Liver (tissue), 9 donors: ENCODE results near the gene GOSR1. TPM values are rescaled to one million over a fixed set of nuclear protein-coding genes. Genes with fewer than 3 reads are reported as not detected.
"Not testable (repeated sequence)": the region's sequence is repeated elsewhere in the genome, so short reads cannot be mapped to it uniquely, and the experiment has no call there.

ENCODE experiments used
- DNase-seq: peaks from one replicate; pipeline ENCODE4 v3.0.0-alpha.2; 2017; ENCODE audit warnings: low spot score
- H3K27ac ChIP-seq, 2 donors: one replicate each; pipeline ENCODE4 v1.7.0; 2013; ENCODE audit warnings: inconsistent platforms in 2 of 2, low read length in 2 of 2, control low read depth in 1 of 2, low read depth in 1 of 2, mild to moderate bottlenecking in 1 of 2
- H3K27me3 ChIP-seq, 4 donors: one replicate each; pipeline versions ENCODE4 v1.6.1 to v1.7.0; 2013; ENCODE audit warnings: low read length in 3 of 4, inconsistent platforms in 1 of 4, mild to moderate bottlenecking in 1 of 4, moderate library complexity in 1 of 4; ENCODE audit not compliant: control insufficient read depth in 4 of 4, insufficient read depth in 4 of 4
- H3K36me3 ChIP-seq, 4 donors: one replicate each; pipeline versions ENCODE4 v1.6.1 to v1.7.0; 2013; ENCODE audit warnings: low read length in 3 of 4, mild to moderate bottlenecking in 3 of 4, low read depth in 1 of 4, moderate library complexity in 1 of 4; ENCODE audit not compliant: control insufficient read depth in 4 of 4, insufficient read depth in 3 of 4
- H3K4me1 ChIP-seq, 4 donors: one replicate each; pipeline versions ENCODE4 v1.6.1 to v1.7.0; 2013; ENCODE audit warnings: low read length in 3 of 4, mild to moderate bottlenecking in 3 of 4, moderate library complexity in 1 of 4; ENCODE audit not compliant: control insufficient read depth in 4 of 4, insufficient read depth in 4 of 4
- H3K4me3 ChIP-seq, 3 donors: one replicate each; pipeline versions ENCODE4 v1.6.1 to v1.7.0; 2013; ENCODE audit warnings: low read length in 3 of 3, control low read depth in 1 of 3, low read depth in 1 of 3, mild to moderate bottlenecking in 1 of 3
- H3K9ac ChIP-seq, 2 donors: one replicate each; pipeline ENCODE4 v1.7.0; 2013; ENCODE audit warnings: low read length in 2 of 2, mild to moderate bottlenecking in 2 of 2, moderate library complexity in 2 of 2, control low read depth in 1 of 2, low read depth in 1 of 2
- H3K9me3 ChIP-seq, 4 donors: one replicate each; pipeline versions ENCODE4 v1.6.1 to v1.7.0; 2013; ENCODE audit warnings: low read length in 3 of 4; ENCODE audit not compliant: control insufficient read depth in 4 of 4
- CTCF ChIP-seq: fragments of 150-350 bp; IDR thresholded peaks from 2 replicates; pipeline ENCODE4 v1.5.1; 2017; ENCODE audit warnings: improper control_type of control experiment, low read depth, low read length; ENCODE audit not compliant: missing input control
- EGR1 ChIP-seq, 2 donors: IDR thresholded peaks; 2 replicates each; pipeline ENCODE4 v1.6.1; 2016 to 2018; ENCODE audit warnings: antibody characterized with exemption in 2 of 2, low read depth in 2 of 2
- FOXA1 ChIP-seq: IDR thresholded peaks from 2 replicates; pipeline ENCODE4 v1.6.1; 2016; ENCODE audit warnings: antibody characterized with exemption
- FOXA2 ChIP-seq: IDR thresholded peaks from 2 replicates; pipeline ENCODE4 v1.6.1; 2016; ENCODE audit warnings: antibody characterized with exemption
- GABPA ChIP-seq, 2 donors: IDR thresholded peaks in 1 of 2; conservative IDR thresholded peaks in 1 of 2; 2 replicates each; pipeline ENCODE4 v1.6.1; 2016; ENCODE audit warnings: antibody characterized with exemption in 2 of 2, mild to moderate bottlenecking in 1 of 2, moderate library complexity in 1 of 2
- HNF4A ChIP-seq, 2 donors: conservative IDR thresholded peaks; 2 replicates each; pipeline ENCODE4 v1.6.1; 2016; ENCODE audit warnings: antibody characterized with exemption in 2 of 2, mild to moderate bottlenecking in 2 of 2
- HNF4G ChIP-seq: IDR thresholded peaks from 2 replicates; pipeline ENCODE4 v1.6.1; 2016; ENCODE audit warnings: antibody characterized with exemption
- JUND ChIP-seq, 2 donors: IDR thresholded peaks; 2 replicates each; pipeline ENCODE4 v1.6.1; 2016; ENCODE audit warnings: antibody characterized with exemption in 2 of 2
- NR2F2 ChIP-seq: IDR thresholded peaks from 2 replicates; pipeline ENCODE4 v1.6.1; 2016; ENCODE audit warnings: antibody characterized with exemption
- RAD21 ChIP-seq, 2 donors: IDR thresholded peaks; 2 replicates each; pipeline ENCODE4 v1.6.1; 2016; ENCODE audit warnings: antibody characterized with exemption in 2 of 2, mild to moderate bottlenecking in 2 of 2
- RXRA ChIP-seq, 2 donors: IDR thresholded peaks; 2 replicates each; pipeline ENCODE4 v1.6.1; 2017 to 2018; ENCODE audit warnings: antibody characterized with exemption in 2 of 2, mild to moderate bottlenecking in 1 of 2
- SP1 ChIP-seq: IDR thresholded peaks from 2 replicates; pipeline ENCODE4 v1.6.1; 2018; ENCODE audit warnings: antibody characterized with exemption, mild to moderate bottlenecking
- TAF1 ChIP-seq: conservative IDR thresholded peaks from 2 replicates; pipeline ENCODE4 v1.6.1; 2016; ENCODE audit warnings: antibody characterized with exemption, mild to moderate bottlenecking
- YY1 ChIP-seq: IDR thresholded peaks from 2 replicates; pipeline ENCODE4 v1.6.1; 2016; ENCODE audit warnings: antibody characterized with exemption, mild to moderate bottlenecking
- ZBTB33 ChIP-seq: IDR thresholded peaks from 2 replicates; pipeline ENCODE4 v1.6.1; 2016; ENCODE audit warnings: antibody characterized with exemption
- WGBS: extraction: QIAGEN DNeasy Blood & Tissue Kit; methylation state at CpG from one replicate; pipeline ENCODE4 v1.1.7; 2013; 5-methylcytosine and 5-hydroxymethylcytosine counted together
- polyA plus RNA-seq, 2 donors: library from polyadenylated mRNA; stranded (reverse) in 1 of 2; unstranded in 1 of 2; fragments of 200-250 nt in 1 of 2; fragments of >200 nt in 1 of 2; fragmentation: Nextera tagmentation in 1 of 2; extraction: Ambion mirVana in 1 of 2; gene quantifications; one replicate each; pipeline versions ENCODE4 v1.2.1 to v1.2.3, GENCODE V29; 2013 to 2015
- total RNA-seq, 2 donors: library from RNA; depleted of rRNA; stranded (reverse); fragments of >200 nt; gene quantifications; one replicate each; pipeline ENCODE4 v1.2.3, GENCODE V29; 2014
- TF ChIP-seq, protein P1 (sequence below): IDR thresholded peaks from 2 replicates; pipeline ENCODE4 v1.6.1; 2016; ENCODE audit warnings: antibody characterized with exemption
- TF ChIP-seq, protein P2 (sequence below): IDR thresholded peaks from 2 replicates; pipeline ENCODE4 v1.6.1; 2016; ENCODE audit warnings: antibody characterized with exemption, mild to moderate bottlenecking
- TF ChIP-seq, protein P3 (sequence below): IDR thresholded peaks from 2 replicates; pipeline ENCODE4 v1.6.1; 2016; ENCODE audit warnings: antibody characterized with exemption
- donor health status: healthy.
- donor health status: healthy.
- donor health status: healthy.
- donor health status: healthy.
- donor health status: healthy.

Gene GOSR1
- total and polyA plus RNA-seq, 4 donors, result 15.0 to 40.4 (median 26.3) TPM

- no peaks in the 10 kb centered on the region for H3K27me3 ChIP-seq
- H3K36me3 ChIP-seq, result no peaks in the 10 kb centered on the region
- no peaks in the 10 kb centered on the region for H3K4me1 ChIP-seq
- WGBS, result 72% methylated on average over 7 of the region's 8 CpGs
- H3K27ac ChIP-seq, result no peak overlapping the region
- H3K4me3 ChIP-seq, result no peak overlapping the region
- no peak overlapping the region for H3K9ac ChIP-seq
- no peak for TF ChIP-seq JUND (IDR thresholded peaks at IDR 0.05)
- TF ChIP-seq, protein P1, sequence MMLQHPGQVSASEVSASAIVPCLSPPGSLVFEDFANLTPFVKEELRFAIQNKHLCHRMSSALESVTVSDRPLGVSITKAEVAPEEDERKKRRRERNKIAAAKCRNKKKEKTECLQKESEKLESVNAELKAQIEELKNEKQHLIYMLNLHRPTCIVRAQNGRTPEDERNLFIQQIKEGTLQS, result no peak
- TF ChIP-seq FOXA2, result no peak
- no peak for TF ChIP-seq ZBTB33
- TF ChIP-seq FOXA1, result no peak
- TF ChIP-seq EGR1 (IDR thresholded peaks at IDR 0.05; ENCODE audit: low read depth in 2 of 2), result no peak
- TF ChIP-seq YY1, result no peak
- TF ChIP-seq, protein P2, sequence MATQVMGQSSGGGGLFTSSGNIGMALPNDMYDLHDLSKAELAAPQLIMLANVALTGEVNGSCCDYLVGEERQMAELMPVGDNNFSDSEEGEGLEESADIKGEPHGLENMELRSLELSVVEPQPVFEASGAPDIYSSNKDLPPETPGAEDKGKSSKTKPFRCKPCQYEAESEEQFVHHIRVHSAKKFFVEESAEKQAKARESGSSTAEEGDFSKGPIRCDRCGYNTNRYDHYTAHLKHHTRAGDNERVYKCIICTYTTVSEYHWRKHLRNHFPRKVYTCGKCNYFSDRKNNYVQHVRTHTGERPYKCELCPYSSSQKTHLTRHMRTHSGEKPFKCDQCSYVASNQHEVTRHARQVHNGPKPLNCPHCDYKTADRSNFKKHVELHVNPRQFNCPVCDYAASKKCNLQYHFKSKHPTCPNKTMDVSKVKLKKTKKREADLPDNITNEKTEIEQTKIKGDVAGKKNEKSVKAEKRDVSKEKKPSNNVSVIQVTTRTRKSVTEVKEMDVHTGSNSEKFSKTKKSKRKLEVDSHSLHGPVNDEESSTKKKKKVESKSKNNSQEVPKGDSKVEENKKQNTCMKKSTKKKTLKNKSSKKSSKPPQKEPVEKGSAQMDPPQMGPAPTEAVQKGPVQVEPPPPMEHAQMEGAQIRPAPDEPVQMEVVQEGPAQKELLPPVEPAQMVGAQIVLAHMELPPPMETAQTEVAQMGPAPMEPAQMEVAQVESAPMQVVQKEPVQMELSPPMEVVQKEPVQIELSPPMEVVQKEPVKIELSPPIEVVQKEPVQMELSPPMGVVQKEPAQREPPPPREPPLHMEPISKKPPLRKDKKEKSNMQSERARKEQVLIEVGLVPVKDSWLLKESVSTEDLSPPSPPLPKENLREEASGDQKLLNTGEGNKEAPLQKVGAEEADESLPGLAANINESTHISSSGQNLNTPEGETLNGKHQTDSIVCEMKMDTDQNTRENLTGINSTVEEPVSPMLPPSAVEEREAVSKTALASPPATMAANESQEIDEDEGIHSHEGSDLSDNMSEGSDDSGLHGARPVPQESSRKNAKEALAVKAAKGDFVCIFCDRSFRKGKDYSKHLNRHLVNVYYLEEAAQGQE, result no peak
- no peak for TF ChIP-seq HNF4A (conservative IDR thresholded peaks at IDR 0.05)
- TF ChIP-seq TAF1, result no peak
- TF ChIP-seq NR2F2, result no peak
- no peak for TF ChIP-seq RXRA (IDR thresholded peaks at IDR 0.05)
- TF ChIP-seq GABPA (IDR thresholded peaks at IDR 0.05 in 1 of 2, conservative IDR thresholded peaks at IDR 0.05 in 1 of 2), result no peak
- TF ChIP-seq SP1, result no peak
- no peak for TF ChIP-seq RAD21 (IDR thresholded peaks at IDR 0.05)
- TF ChIP-seq HNF4G, result no peak
- no peak for TF ChIP-seq CTCF
- TF ChIP-seq, protein P3, sequence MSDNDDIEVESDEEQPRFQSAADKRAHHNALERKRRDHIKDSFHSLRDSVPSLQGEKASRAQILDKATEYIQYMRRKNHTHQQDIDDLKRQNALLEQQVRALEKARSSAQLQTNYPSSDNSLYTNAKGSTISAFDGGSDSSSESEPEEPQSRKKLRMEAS, result no peak
- no peak for DNase-seq
- no peaks in the 10 kb centered on the region for H3K9me3 ChIP-seq
Measured at GRCh38 chr17:30573603-30574175, 96.5 kb downstream of the GOSR1 start.

GRCh38 chr17:30574309-30574708, 97.1 kb downstream of the GOSR1 start:
- DNase-seq, H3K9ac ChIP-seq, H3K9me3 ChIP-seq, H3K27me3 ChIP-seq, H3K36me3 ChIP-seq, H3K27ac ChIP-seq, H3K4me1 ChIP-seq, H3K4me3 ChIP-seq: not testable (repeated sequence)
- WGBS, result 81% methylated on average over 9 of the region's 9 CpGs

DNA sequence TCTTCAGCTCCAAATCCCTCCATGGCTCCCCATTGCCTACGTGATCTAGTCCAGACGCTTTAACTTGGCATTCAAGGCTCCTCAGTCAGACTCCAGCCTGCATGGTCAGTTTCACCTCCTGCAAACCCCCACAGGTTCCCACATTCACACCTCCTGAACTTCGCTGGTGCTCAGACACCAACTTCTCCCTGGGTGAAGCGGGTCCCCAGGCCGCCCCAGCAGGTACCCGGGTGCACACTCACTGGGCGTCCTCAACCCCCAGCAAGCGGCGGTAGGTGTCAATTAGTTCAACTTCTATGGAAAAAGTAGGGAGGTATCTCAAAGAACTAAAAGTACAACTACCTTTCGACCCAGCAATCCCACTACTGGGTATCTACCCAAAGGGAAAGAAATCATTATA, 97.6 kb downstream of the GOSR1 start:
- H3K9me3 ChIP-seq, DNase-seq, H3K4me1 ChIP-seq, H3K4me3 ChIP-seq, H3K27ac ChIP-seq, H3K9ac ChIP-seq, H3K36me3 ChIP-seq, H3K27me3 ChIP-seq: not testable (repeated sequence)
- 93% methylated on average over 10 of the region's 10 CpGs for WGBS

DNA sequence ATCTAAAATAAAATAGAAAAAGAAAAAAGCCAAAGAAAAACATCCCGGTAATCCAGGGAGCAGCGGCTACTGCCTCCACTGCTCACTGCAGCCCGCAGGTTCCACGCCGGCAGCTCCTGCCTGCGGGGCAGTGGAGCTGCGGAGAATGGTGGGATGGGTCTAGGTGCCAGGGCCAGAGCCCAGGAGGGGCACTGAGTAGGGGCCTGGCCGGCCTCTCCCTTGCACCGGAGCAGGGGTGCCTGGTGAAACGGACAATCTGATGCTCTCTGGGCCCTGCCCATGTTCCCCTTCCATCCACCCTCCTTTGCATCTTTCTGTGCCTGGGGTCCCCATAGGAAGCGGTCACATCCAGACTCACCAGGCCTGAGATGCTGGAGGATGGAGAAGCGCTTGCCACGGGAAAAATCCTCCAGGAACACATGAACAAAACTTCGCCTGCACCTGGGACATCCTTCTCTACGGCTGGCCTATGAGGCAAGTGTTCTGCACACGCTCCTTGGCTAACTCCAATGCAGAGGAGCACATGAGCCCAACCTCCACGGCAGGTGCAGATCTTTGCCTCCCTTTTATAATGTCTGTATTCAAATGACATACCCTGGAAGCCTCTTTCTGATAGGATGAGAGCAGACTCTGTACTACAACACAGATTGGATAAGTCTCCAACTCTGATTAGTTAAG, 98.6 kb downstream of the GOSR1 start:
- H3K9me3 ChIP-seq, H3K4me1 ChIP-seq, H3K9ac ChIP-seq, H3K27me3 ChIP-seq, H3K4me3 ChIP-seq, DNase-seq, H3K27ac ChIP-seq, H3K36me3 ChIP-seq: not testable (repeated sequence)
- WGBS, result 92% methylated on average over 17 of the region's 17 CpGs
